Stimulated activated CD4-positive, alpha-beta T cell treated with anti-CD3 and anti-CD28 coated beads, Interleukin-1b, Interleukin-23, amount 100 ng/mL, for 4 hours (primary cell): Measurements from ENCODE around the gene GPC4.
"Not testable (repeated sequence)": the region's sequence is repeated elsewhere in the genome, so short reads cannot be mapped to it uniquely, and the experiment has no call there.

ENCODE experiments used
- DNase-seq, 2 donors: peaks; one replicate each; pipeline ENCODE4 v3.0.0-alpha.2; 2020; ENCODE audit warnings: low read depth in 2 of 2

GPC4 gene

DNA sequence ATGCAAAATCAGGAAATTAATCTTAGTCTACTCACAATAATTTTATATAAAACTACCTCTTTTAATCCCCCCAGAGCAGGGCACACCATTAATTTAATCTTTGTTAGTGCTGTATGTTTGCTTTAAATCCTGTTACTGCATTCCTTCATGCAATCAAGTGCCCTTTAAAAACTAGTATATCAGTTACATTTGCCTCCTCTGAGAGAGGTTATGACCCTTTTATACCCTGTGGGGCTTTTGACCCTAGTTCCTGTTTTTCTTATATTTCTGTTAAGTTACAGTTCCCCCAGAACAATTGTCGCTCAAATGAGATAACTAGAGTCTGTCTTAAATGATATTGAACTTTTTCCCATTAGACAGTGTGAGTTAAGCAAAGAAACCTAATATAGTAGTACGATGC lies 46.2 kb downstream of the GPC4 start:
- DNase-seq = no peak

DNA sequence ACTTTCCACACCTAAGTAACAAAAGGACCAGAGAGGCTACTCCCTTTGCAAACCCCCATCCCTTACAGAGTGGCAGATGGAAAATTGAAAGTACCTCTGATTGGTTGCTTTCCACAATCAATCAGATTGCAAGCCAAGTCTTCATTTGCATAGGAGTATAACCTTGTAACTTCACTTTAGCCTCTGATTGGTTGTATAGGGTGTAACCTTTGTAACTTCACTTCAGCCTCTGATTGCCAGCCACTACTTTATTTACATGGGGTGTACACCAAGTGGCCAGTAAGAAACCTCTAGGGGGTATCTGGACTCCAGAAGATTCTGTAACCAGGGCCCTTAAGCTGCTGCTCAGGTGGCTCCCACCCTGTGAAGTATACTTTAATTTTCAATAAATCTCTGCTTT lies 48.6 kb downstream of the GPC4 start:
- DNase-seq = no peak

DNA sequence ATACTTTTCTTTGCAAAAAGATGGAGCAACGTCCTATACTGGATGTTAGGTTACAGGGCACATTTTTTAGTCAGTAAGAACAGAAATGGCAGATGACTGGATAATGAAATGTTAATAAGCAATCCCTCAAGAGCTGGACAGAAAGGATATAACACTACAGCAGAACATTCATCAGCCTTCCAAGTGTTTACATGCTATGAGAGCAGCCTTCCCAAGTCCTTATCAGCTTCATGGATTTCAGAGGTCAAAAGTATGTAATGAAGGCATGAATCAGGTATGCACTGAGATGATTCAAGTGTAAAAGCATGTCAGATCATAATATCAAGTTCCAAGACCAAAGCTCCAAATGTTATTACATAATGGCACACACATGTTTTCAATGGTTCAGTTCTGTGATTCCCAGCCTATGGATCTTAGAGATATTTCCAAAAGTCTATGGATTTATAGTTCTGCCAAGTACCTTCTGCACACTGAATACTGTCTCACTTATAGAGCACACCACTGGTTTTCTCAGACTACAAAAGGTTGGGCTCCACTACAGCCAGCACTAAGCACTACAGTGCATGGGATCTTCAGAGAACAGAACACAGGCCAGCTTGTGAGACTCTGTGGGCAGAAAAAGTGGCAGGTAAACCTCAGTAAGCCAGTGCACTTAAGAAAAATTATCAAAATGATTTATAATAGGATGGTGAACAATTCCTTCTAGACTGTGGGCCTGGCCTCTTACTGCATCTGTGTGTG lies 49.2 kb downstream of the GPC4 start:
- DNase-seq = no peak

DNA sequence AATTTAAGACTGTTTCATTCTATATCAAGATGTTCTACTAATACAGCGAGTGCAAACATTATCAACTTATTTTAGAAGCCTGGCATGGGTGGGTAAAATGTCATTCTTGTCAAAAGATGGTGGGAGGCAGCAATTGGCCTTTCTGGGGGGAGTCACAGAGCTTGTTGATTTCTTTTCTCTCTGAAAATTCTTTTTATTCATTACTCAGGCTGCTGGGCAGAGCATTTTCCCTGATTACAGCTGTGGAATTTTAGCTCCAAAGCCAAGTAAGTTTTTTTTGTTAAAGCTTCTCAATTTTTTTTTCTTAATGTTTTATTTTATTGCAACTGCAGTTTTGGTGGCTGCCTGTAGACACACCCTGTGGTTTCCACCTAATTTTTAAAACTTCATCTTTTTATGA lies 50.4 kb downstream of the GPC4 start:
- no peak for DNase-seq

DNA sequence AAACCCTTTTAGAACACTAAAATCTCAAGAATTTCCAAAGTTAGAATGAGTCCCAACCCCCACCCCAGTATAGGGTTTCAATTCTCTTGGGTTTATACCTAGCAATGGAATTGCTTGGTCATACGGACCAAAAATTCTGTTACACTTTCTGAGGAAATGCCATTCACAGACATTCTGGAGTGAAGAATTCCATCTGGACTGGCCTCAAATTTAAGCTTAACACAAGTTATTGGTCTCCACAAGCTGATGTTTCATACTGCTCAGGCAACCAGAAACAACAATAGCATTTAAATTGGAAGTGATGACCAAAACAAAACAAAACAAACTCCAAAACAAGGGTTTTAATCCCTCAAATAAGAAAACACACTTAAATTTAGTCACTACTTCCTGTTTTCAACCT lies 51.1 kb downstream of the GPC4 start:
- no peak for DNase-seq

DNA sequence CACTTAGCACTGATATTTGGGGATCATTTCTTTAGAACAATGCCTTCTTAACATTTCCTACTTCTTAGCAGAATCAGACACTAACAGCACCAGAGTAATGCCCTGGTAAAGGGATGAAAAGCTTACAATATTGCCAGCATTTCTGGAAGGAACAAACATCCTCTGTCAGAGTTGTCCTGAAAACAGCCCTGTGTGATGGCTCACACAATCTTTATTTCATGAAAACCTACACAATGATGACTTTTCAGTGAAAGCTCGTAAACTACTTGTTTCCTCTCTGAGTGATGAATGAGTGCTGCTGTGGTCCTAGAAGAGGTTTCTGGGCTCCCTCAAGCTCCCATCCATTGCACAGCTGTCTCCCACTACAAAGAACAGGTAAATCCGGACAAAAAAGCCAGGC lies 52.8 kb downstream of the GPC4 start:
- no peak for DNase-seq

DNA sequence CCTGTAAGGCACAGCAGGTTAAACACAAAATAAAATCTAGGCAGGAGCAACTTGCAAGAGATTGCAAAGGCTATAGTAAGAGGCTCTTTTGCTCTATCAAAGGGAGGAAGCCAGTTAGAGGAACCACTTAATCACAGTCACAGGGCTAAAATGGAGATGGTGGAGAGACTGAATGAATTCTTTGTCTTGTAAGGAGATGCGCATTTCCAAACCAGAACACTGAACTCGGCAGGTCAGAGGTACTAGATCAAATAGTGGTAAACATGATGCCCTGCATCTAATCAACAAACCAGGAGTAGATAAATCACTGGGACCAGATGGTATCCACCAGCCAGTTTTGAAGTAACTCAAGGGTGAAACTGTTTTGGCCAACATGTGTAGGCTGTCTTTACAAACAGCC lies 55.8 kb downstream of the GPC4 start:
- DNase-seq = no peak

DNA sequence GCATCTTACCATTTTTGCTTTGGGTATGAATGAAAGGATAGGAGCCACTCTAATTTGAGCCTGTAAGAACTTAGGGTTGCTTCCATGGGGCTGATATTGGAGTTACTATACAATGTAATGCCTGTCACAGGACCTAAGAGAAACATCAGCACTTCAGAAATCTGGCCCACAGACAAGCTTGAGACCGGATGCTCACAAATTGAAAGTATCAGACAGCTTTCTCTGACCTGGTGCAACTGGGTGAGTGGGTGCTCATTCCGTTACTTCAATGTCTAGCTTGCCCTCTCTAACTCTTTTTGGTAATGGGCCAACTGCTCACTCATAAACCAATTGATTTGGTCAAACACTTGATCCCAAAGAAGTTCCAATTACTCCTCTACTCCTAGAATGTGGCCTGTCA lies 62.1 kb downstream of the GPC4 start:
- DNase-seq = no peak

DNA sequence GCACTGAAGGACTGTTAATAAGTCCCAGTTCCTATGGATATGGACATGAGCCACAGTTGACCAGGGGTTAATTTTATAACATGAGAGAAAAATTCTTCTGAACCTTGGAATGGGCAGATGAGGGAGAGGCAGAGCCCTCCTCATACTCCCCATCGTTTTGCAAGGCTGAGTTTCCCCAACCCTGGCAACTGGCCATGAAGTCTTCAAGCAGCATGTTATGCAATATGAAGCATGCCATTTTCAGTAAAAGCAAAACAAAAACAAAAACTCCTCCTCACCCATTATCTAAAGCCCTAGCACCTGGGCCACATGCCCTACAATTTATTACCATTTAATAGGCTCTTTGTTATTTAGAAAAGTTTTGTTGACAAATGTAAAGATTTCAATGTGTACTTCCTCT lies 64.5 kb downstream of the GPC4 start:
- no peak for DNase-seq

DNA sequence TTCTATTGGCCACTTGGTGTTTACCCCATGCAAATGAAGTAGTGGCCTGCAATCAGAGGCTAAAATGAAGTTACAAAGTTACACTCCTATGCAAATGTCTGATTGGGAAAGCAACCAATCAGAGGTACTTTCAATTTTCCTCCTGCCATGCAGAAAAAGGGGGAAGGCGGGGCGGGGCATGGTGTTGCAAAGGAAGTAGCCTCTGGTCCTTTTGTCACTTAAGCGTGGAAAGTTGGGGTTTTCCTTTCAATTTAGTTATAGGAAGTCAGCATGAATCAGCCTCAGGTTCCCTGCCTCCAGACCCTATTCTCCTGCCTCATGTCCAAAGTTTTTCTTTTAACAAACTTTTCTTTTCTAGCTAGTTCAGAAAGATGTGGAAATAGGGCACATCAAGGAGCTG lies 69.3 kb downstream of the GPC4 start:
- DNase-seq = no peak

DNA sequence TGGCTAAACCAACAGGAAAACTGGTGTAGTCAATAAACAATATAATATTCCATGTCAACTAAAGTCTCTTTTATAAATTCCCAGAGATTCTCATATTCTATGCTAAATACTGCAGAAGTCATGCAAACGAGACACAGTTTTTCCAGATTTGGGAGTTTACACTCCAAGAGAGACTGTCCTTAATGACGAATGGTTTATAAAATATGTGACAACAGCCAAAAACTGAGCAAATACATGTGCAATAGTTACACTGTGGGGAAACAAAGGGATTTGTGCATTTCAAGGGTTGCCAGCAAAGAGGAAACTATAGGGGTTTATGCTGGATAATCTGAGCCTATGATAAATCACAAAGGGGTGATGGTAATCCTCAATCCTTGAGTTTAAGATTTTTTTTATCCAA lies 75.7 kb downstream of the GPC4 start:
- no peak for DNase-seq

DNA sequence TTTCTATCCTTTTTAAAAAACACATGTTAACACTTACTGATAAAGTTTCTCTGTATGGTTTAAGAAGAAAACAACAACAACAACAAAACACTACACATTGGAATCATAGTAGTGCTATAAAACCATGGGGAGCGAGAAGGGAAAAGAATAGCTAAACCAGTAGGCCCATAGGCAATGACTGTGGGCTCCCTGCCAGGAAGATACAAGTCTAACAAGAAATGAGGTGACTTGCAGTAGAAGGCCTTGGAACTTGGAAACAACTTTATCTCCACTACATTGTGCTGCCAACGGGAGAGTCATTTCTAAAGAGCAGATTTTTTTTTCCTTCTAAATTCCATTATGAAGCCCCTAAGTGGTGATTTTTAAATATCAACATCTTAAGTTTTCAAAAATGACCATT lies 78.0 kb downstream of the GPC4 start:
- no peak for DNase-seq

DNA sequence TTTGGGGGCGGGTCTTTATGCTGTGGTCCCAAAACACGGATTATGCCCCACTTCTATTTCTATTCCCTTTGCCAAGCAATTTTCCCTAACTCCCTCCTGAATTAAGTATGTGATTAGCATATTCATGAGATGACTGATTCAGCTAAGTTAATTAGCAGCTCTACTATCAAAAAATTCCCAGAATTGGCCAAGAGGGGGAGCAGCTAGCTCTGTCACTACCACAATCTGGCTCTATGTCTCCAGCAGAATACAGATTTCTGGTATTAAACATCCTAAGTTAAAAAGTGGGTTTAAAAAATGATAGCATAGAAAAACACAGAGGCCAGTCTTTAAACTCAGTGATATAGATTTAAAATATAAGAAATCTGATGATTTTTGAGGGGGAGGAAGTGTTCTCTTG lies 80.3 kb downstream of the GPC4 start:
- DNase-seq = no peak

DNA sequence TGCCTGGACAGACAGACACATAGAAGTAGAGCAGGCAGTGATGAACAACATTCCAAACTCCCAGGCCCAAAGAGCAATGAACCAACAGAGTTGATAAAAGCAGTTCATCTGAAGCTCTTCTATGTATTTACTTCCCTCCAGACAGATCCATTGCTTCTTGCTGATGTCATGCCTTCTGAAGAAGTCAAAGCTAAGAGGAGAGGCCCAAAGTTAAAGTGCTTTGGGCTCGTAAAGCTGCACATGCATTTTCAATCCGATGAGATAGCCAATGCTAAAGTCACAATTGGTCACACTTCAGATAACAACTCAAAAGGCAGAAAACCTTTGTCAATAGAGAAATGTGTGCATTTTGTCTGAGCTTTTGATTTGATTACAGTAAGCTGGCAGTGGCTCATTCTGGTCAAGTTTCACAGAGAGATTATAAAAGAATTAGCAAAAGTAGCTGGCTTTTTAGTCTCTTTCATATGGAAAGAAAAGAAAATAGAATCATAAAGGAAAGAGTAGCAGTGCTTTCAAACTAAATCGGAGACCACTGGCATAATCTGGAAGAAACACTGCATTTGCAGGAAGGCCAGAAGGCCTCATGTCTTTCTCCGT lies 82.0 kb downstream of the GPC4 start:
- no peak for DNase-seq

DNA sequence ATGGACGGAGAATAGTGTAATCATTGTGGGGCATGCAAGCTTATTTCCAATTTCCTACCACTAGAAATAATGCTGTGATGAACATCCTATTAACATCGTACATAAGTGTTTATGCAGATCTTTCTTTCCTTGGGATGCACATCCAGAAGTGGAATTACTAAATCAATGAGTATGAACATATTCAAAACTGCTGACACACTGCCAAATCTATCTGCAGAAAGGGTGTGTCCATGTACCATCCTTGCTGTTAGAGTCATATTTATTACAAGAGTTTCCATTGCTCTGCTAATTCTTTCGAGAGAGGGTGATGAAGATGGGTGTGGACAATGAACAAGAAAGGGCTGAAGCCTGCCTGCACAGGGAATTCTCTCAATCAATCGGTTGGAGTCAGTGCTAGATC lies 82.6 kb downstream of the GPC4 start:
- no peak for DNase-seq

DNA sequence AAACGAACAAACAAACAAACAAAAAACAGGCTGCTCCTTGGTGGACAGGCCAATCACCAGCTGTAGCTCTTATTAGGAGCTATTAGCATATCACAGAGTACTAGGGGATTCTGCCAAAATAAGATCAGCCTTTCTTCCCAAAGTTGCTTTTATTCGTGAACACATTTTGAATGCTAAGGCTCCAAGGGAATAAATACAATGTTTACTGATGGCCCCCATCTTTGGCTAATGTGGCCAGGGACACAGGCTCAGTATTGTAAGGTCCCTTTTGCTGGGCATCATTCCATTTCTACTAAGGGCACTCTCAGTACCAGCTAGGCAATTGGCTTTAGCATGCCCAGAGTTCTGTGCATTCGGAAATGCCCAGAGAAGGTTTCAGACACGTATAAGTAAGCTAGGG lies 84.3 kb downstream of the GPC4 start:
- DNase-seq = no peak

DNA sequence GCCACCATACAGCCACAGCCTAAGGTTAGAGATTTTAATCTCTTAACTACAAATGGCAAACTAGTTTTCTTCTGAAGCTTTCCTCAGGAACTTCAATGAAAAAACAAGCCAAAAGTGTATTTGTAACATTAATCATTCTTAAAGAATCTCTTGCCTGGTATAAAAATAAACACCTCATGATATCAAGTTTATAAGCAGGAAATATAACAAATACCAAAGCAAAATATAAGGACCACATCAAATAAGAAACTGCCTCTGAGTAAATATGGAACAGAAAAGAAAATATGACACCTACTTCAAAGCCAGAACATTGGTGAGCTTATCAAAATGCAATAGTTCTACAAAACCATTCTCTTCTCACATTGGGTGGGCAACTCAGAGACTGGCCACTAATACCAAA lies 89.9 kb downstream of the GPC4 start:
- no peak for DNase-seq

DNA sequence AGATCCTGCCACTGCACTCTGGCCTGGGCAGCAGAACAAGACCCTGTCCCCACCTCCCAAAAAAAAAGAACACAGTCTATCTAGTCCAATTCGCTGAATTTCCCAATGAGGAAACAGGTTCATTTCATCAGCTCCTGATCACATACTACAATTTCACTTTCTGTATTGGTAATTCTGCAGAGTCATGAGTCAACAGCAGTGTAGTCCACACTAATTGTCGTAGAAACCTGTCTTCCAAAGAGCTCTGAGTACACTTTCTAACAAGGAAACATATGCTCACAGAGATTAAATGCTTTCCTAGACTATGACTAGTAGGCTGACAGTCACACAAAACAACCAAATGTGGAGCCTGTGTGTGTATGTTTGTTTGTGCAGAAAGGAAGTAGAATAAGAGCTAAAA lies 91.9 kb downstream of the GPC4 start:
- no peak for DNase-seq

DNA sequence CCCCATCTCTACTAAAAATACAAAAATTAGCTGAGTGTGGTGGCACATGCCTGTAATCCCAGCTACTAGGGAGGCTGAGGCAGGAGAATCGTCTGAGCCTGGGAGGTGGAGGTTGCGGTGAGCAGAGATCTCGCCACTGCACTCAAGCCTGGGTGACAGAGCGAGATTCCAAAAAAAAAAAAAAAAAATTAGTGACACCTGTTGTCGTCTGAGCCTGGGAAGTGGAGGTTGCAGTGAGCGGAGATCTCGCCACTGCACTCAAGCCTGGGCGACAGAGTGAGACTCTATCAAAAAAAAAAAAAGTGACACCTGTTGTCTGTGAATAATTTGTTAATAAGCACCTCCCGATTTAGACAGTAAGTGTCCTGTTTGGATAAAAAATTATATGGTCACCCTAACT lies 93.0 kb downstream of the GPC4 start:
- DNase-seq = not testable (repeated sequence)

DNA sequence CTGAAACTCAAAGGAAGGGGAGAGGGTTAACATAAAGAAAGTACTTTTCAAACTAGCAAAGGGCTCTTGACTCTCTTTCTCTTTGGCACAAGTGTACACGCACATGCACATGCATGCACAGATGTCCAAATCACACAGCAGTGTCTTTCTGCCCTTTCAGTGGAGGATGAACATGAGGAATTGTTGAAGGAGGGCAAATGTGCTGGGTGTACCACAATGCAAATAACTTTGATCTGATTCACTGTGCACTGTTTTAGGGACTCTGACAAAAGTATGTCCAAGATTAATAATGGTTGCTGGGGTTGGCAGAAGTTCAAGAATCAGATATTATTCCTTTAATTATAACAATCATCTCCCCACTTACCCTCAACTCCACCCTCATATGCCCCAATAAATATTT lies 93.8 kb downstream of the GPC4 start:
- no peak for DNase-seq

DNA sequence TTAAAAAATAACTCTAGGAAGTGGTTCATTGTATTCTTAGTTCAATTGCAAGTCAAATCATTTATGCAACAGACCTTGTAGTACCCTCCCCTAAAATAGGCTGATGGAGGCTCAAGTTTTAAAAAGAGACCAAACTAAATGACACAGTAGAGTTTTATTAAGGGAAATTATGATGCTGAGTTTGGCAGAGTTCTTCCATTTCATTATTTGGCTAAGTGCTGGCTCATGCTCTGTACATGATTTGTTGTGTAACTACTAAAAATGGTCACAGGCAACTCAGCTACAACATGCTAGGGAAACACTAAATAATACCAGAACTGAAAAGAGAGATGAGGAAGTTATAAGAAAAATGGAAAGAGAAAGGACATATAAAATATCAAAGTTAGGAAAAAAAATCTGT lies 101.0 kb downstream of the GPC4 start:
- no peak for DNase-seq

DNA sequence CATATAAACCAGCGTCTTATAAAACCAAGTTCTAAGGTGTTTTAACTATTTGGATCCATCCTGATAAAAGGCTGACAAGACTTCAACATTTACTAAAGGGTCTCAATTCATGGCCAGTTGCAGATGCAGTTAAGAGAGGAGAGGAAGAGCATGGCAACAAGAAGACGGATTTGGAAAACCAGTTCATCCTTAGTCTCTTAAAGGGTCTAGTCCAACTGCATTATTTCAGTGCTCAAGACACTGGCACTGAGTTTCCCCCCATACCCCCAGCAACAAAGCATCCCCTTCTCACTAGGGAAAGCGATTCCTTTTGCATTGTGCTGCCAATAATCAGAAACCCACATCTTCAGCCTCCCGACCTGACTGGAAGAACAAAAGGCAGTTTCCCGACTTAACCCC lies 106.8 kb downstream of the GPC4 start:
- DNase-seq = no peak

DNA sequence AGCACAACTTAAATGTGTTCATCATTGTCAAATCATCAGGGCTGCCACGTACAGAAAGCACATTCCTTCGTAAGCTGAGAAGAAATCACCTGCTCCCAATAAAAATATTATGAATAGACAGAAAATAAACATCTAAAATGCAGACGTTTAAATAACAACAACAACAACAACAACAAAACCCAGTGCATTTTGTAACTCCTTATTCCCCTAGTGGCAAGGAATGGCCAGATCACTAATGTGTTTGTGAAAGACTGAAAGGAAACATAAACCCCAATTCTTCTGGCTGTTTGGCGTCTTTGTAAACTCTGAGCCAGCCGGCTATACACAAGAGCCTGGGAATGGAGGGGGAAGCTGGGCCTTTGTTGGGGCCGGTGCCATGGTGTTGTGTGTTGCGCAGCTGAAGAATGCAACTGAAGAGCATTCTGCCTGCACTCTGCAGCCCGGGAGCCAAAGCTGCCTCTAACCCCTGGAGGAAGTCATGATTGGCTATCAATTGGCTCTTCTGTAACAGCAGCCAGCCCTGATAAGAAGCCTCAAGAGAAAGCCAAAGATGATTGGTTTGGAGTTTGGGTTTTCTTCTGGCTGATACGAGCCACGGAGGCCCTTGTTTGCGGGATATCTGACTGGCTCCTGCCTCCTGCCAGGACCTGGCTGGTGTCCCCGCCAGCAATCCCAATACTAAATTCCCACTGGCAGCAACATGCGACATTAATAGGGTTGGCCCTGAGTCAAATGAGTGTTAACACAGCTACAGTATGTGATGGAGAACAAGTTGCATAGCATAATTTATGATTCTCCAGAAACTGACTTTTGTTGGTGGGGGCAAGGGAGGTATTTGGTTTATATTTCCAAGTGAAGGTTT lies 107.4 kb downstream of the GPC4 start:
- DNase-seq = no peak
